Trophoblast cell (in vitro differentiated cells and primary cell): ENCODE measurements around the gene C18orf32.
"Not testable (repeated sequence)": the region's sequence is repeated elsewhere in the genome, so short reads cannot be mapped to it uniquely, and the experiment has no call there.

ENCODE experiments used
- DNase-seq, 2 donors: peaks; one replicate each; pipeline ENCODE4 v3.0.0-alpha.2; 2016
- H2AFZ ChIP-seq: 2 replicates; pipeline ENCODE4 v1.6.1; 2013; ENCODE audit warnings: low read length, moderate library complexity, mild to moderate bottlenecking; ENCODE audit not compliant: insufficient read depth, poor library complexity
- H2AK5ac ChIP-seq: 2 replicates; pipeline ENCODE4 v1.6.1; 2013; ENCODE audit warnings: mild to moderate bottlenecking, low read length
- H2BK120ac ChIP-seq: 2 replicates; pipeline ENCODE4 v1.6.1; 2013; ENCODE audit warnings: low read length, mild to moderate bottlenecking, moderate library complexity; ENCODE audit not compliant: insufficient read depth, poor library complexity
- H2BK12ac ChIP-seq: 2 replicates; pipeline ENCODE4 v1.6.1; 2013; ENCODE audit warnings: mild to moderate bottlenecking, low read length, moderate library complexity
- H2BK5ac ChIP-seq: 2 replicates; pipeline ENCODE4 v1.6.1; 2013; ENCODE audit warnings: low read length, low read depth, moderate library complexity, mild to moderate bottlenecking; ENCODE audit not compliant: poor library complexity
- H3K14ac ChIP-seq: 2 replicates; pipeline ENCODE4 v1.6.1; 2013; ENCODE audit warnings: mild to moderate bottlenecking, low read length
- H3K18ac ChIP-seq: 2 replicates; pipeline ENCODE4 v1.6.1; 2013; ENCODE audit warnings: mild to moderate bottlenecking, low read length
- H3K23ac ChIP-seq: 2 replicates; pipeline ENCODE4 v1.6.1; 2013; ENCODE audit warnings: low read length
- H3K27ac ChIP-seq: 2 replicates; pipeline ENCODE4 v1.5.1; 2013; ENCODE audit warnings: low read depth, mild to moderate bottlenecking, inconsistent platforms, low read length, moderate library complexity
- H3K27me3 ChIP-seq: 2 replicates; pipeline ENCODE4 v1.6.1; 2013; ENCODE audit warnings: inconsistent platforms, mild to moderate bottlenecking, low read length, moderate library complexity; ENCODE audit not compliant: insufficient read depth
- H3K36me3 ChIP-seq, 2 experiments: 1 replicate in 1 of 2; 2 replicates in 1 of 2; pipeline ENCODE4 v1.6.1; 2013; ENCODE audit warnings: low read length in 2 of 2, mild to moderate bottlenecking in 2 of 2, moderate library complexity in 1 of 2; ENCODE audit not compliant: insufficient read depth in 2 of 2, control insufficient read depth in 1 of 2
- H3K4ac ChIP-seq: 2 replicates; pipeline ENCODE4 v1.6.1; 2013; ENCODE audit warnings: low read depth, mild to moderate bottlenecking, low read length, moderate library complexity
- H3K4me1 ChIP-seq, 2 experiments: 1 replicate in 1 of 2; 2 replicates in 1 of 2; pipeline ENCODE4 v1.6.1; 2013; ENCODE audit warnings: low read length in 2 of 2, mild to moderate bottlenecking in 2 of 2, moderate library complexity in 1 of 2; ENCODE audit not compliant: insufficient read depth in 2 of 2, control insufficient read depth in 1 of 2
- H3K4me2 ChIP-seq: 2 replicates; pipeline ENCODE4 v1.6.1; 2013; ENCODE audit warnings: inconsistent platforms, mild to moderate bottlenecking, low read length, moderate library complexity
- H3K4me3 ChIP-seq: 2 replicates; pipeline ENCODE4 v1.5.1; 2013; ENCODE audit warnings: mild to moderate bottlenecking, low read depth, low read length, inconsistent platforms
- H3K79me1 ChIP-seq: one replicate; pipeline ENCODE4 v1.6.1; 2013; ENCODE audit warnings: low read length
- H3K79me2 ChIP-seq: 2 replicates; pipeline ENCODE4 v1.6.1; 2013; ENCODE audit warnings: low read length, mild to moderate bottlenecking; ENCODE audit not compliant: control insufficient read depth, insufficient read depth, poor library complexity
- H3K9ac ChIP-seq: 2 replicates; pipeline ENCODE4 v1.6.1; 2013; ENCODE audit warnings: mild to moderate bottlenecking, low read length
- H3K9me3 ChIP-seq: 2 replicates; pipeline ENCODE4 v1.6.1; 2013; ENCODE audit warnings: low read depth, mild to moderate bottlenecking, control low read depth, inconsistent platforms, low read length; ENCODE audit not compliant: insufficient read depth
- H4K12ac ChIP-seq: 2 replicates; pipeline ENCODE4 v1.6.1; 2013; ENCODE audit warnings: low read depth, mild to moderate bottlenecking, low read length, moderate library complexity
- H4K8ac ChIP-seq: 2 replicates; pipeline ENCODE4 v1.6.1; 2013; ENCODE audit warnings: low read depth, mild to moderate bottlenecking, low read length, moderate library complexity
- H4K91ac ChIP-seq: one replicate; pipeline ENCODE4 v1.6.1; 2013; ENCODE audit warnings: low read depth, mild to moderate bottlenecking, low read length, moderate library complexity
- WGBS: extraction: QIAGEN DNeasy Blood & Tissue Kit; methylation state at CpG from one replicate; pipeline ENCODE4 v1.1.7; 2013; ENCODE audit warnings: missing lambda C conversion rate; ENCODE audit not compliant: insufficient read length, insufficient coverage; ENCODE audit errors: extremely low coverage; 5-methylcytosine and 5-hydroxymethylcytosine counted together

Gene C18orf32

GRCh38 chr18:49523580-49524093 lies 36.6 kb upstream of the C18orf32 start:
- H4K12ac ChIP-seq, DNase-seq, H2BK120ac ChIP-seq, H2AK5ac ChIP-seq, H3K4me2 ChIP-seq, H2BK12ac ChIP-seq, H3K4me1 ChIP-seq, H3K27ac ChIP-seq, H3K4me3 ChIP-seq, H3K18ac ChIP-seq, H3K14ac ChIP-seq, H3K23ac ChIP-seq, H3K36me3 ChIP-seq, H3K27me3 ChIP-seq, H4K8ac ChIP-seq, H3K79me2 ChIP-seq, H2BK5ac ChIP-seq, H3K9ac ChIP-seq, H3K9me3 ChIP-seq, H2AFZ ChIP-seq, H3K79me1 ChIP-seq, H3K4ac ChIP-seq, H4K91ac ChIP-seq: not testable (repeated sequence)
- no CpG with 5 or more reads among the region's 7 CpGs for WGBS

GRCh38 chr18:49521216-49521835 lies 34.3 kb upstream of the C18orf32 start:
- H3K4me3 ChIP-seq, result no peak overlapping the region
- H2BK5ac ChIP-seq, result no peak overlapping the region
- no peak overlapping the region for H3K9ac ChIP-seq
- no peak overlapping the region for H4K12ac ChIP-seq
- no peak overlapping the region for H3K4ac ChIP-seq
- no peak overlapping the region for H4K8ac ChIP-seq
- no peak overlapping the region for H2BK120ac ChIP-seq
- no peaks in the 10 kb centered on the region for H3K36me3 ChIP-seq
- H3K27me3 ChIP-seq, result no peaks in the 10 kb centered on the region
- no peaks in the 10 kb centered on the region for H3K79me2 ChIP-seq
- H3K18ac ChIP-seq, result no peak overlapping the region
- no peak overlapping the region for H3K4me2 ChIP-seq
- H3K9me3 ChIP-seq, result no peaks in the 10 kb centered on the region
- H3K27ac ChIP-seq, result no peak overlapping the region
- no peaks in the 10 kb centered on the region for H3K79me1 ChIP-seq
- H3K23ac ChIP-seq, result no peak overlapping the region
- whole genome bisulfite sequencing, result no CpG with 5 or more reads among the region's 7 CpGs
- no peak overlapping the region for H3K14ac ChIP-seq
- DNase-seq, result no peak
- H2AK5ac ChIP-seq, result no peak overlapping the region
- H4K91ac ChIP-seq, result no peak overlapping the region
- H2BK12ac ChIP-seq, result no peak overlapping the region
- peaks cover 3% of the 10 kb centered on the region in 2 experiments for H3K4me1 ChIP-seq
- no peak overlapping the region for H2AFZ ChIP-seq

- WGBS, result no CpG with 5 or more reads among the region's 2 CpGs
These were observed 33.7 kb upstream of the C18orf32 start for GRCh38 chr18:49520661-49521145.

GRCh38 chr18:49519101-49519971 lies 32.3 kb upstream of the C18orf32 start:
- DNase-seq, result peak in 1 of 2 donors; percentile 43
- no peak overlapping the region for H3K27ac ChIP-seq
- no CpG with 5 or more reads among the region's 10 CpGs for WGBS

More at GRCh38 chr18:49520661-49521145, 33.7 kb upstream of the C18orf32 start:
- Histone ChIP-seq H3K4me3 (no peak overlapping the region), H3K4me1 (peaks cover 3% of the 10 kb centered on the region in 2 experiments), H3K9ac (no peak overlapping the region), H2AK5ac (no peak overlapping the region), H2BK12ac (no peak overlapping the region), H2BK5ac (no peak overlapping the region), H4K91ac (no peak overlapping the region), H3K14ac (no peak overlapping the region), H3K4ac (no peak overlapping the region), H2AFZ (no peak overlapping the region), H4K12ac (no peak overlapping the region), H3K79me1 (no peaks in the 10 kb centered on the region), H4K8ac (no peak overlapping the region), H3K27ac (no peak overlapping the region), H3K36me3 (no peaks in the 10 kb centered on the region), H3K79me2 (no peaks in the 10 kb centered on the region), H2BK120ac (no peak overlapping the region), H3K4me2 (no peak overlapping the region), H3K27me3 (no peaks in the 10 kb centered on the region), H3K18ac (no peak overlapping the region), H3K23ac (no peak overlapping the region), H3K9me3 (no peaks in the 10 kb centered on the region)
- peak; percentile 54 to 77 for DNase-seq

More at GRCh38 chr18:49519101-49519971, 32.3 kb upstream of the C18orf32 start:
- Histone ChIP-seq H3K9me3 (no peaks in the 10 kb centered on the region), H3K18ac (no peak overlapping the region), H2AFZ (no peak overlapping the region), H3K27me3 (no peaks in the 10 kb centered on the region), H3K4ac (no peak overlapping the region), H3K14ac (no peak overlapping the region), H3K4me2 (no peak overlapping the region), H2BK5ac (no peak overlapping the region), H2BK120ac (no peak overlapping the region), H3K79me2 (no peaks in the 10 kb centered on the region), H2AK5ac (no peak overlapping the region), H4K12ac (no peak overlapping the region), H4K91ac (no peak overlapping the region), H3K79me1 (no peaks in the 10 kb centered on the region), H3K9ac (no peak overlapping the region), H2BK12ac (no peak overlapping the region), H3K4me3 (no peak overlapping the region), H3K4me1 (peaks cover under 1 to 3% of the 10 kb centered on the region in 2 experiments), H3K36me3 (no peaks in the 10 kb centered on the region), H3K23ac (no peak overlapping the region), H4K8ac (no peak overlapping the region)
